RCC 7860 (cell line): ENCODE data around the gene FDXR.
A peak's percentile ranks its signal among the peaks of the same experiment; 100 is the strongest.

Experiments
- DNase-seq: peaks from one replicate; pipeline ENCODE4 v3.0.0-alpha.2; 2015; ENCODE audit warnings: low spot score
- FAIRE-seq: peaks from 2 replicates; lab custom pipeline; 2012; peaks lifted over from hg19 to GRCh38; lab: Jason Lieb, UNC

FDXR gene

DNA sequence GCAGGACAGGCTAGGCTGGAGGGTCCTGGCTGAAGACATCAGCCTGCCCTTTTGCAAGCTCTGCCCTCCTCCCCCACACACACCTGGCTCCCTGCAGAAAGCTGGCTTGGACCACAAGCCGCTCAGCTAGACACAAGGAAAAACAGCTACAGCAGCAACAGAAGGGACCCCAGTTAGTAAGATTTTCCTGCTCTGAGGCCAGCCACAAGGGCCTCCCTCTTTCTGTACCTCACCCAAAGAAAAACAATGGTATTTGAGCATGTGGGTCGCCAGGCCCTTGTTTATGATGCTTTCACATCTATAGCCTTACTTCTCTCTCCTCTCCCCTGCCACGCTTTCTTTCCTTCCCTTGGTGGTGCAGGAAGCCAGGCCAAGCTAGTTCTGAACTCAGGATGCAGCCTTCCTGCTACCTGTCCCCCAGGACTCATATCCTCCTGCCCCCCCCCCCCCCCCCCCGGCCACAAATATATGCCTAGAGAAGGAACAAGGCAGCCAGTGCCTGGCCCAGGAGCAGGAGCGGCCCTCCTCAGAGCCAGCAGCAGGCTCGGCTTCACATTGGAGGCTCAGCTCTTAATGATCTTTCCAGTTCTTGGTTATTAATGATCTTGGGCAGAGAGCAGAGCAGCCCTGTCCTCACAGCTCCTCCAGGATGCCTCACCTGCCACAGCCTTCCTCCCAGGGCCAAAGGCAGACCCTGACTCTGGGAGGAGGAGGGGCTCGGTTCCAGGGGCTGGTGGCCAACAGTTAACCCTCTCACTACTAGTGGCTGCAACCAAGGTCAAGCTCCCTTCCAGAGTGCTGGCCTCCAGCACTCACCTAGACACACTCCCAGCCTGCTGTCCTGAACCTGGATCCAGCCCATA lies 32.6 kb downstream of the FDXR start:
- FAIRE-seq: no peak
- no peak for DNase-seq

DNA sequence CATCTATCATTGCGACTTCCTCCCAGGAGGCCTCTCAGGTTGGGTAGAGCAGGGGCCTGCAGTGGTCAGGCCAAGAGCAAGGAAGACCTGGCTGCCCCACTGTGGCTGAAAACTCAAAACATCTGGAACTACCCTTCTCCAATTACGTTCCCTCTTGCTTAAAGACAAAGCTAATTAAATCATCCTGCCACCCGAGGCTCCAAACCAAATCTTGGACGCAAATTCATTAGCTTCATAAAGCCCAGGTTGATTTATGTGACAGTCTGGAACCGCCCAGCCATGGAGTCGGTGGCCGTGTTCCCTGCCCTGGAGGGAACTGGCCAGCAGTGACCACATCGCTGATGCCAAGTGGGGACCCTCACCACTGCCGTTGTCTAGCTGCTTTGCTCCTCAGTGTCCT lies 34.5 kb downstream of the FDXR start:
- DNase-seq (no peak), FAIRE-seq (no peak)

DNA sequence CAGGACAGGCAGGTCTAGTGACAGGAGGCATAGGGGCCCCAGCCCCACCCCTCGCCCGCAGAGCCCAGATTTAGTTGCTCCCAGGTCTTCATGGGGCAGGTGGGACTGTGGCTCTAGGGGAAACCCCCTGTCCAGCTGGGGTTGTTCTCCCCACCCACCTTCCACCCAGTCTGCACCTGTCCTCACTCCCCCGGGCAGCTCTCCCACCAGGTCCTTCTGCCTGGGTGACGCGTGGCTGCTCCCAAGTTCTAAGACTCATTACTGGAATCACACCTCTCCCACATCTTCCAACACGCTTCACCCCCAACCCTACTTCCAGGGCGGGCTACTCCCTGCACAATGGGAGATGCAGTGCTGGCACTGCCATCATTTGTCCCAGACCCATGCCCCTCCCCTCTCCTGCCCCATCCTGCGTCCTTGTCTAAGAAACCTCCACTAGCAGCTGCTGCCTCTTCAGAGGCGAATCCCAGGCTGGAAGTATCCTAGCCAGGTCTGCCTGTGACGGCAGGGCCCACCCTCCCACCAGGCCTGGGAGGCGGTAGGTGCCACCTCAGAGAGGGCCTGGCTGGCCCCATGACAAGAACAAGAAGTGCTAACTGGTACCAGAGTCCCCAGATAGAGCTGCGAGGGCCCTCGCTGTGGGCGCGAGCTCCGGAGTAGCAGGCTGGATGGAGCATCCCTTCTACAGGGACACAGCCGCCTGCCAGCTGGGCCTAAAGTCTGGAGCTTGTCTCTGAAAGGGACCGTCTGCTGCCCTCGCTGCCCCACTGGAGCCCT lies 35.9 kb downstream of the FDXR start:
- FAIRE-seq (no peak), DNase-seq (no peak)

DNA sequence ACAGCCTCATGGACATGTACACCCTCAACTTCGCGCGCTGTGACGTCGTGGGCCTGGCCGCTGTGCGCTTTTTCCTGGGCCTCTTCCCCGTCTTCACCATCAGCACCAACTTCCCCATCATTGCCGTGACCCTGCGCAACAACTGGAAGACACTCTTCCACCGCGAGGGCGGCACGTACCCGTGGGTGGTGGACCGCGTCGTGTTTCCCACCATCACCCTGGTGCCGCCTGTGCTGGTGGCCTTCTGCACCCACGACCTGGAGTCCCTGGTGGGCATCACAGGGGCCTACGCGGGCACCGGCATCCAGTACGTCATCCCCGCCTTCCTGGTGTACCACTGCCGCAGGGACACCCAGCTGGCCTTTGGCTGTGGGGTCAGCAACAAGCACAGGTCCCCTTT lies 36.6 kb downstream of the FDXR start:
- FAIRE-seq (no peak), DNase-seq (no peak)

DNA sequence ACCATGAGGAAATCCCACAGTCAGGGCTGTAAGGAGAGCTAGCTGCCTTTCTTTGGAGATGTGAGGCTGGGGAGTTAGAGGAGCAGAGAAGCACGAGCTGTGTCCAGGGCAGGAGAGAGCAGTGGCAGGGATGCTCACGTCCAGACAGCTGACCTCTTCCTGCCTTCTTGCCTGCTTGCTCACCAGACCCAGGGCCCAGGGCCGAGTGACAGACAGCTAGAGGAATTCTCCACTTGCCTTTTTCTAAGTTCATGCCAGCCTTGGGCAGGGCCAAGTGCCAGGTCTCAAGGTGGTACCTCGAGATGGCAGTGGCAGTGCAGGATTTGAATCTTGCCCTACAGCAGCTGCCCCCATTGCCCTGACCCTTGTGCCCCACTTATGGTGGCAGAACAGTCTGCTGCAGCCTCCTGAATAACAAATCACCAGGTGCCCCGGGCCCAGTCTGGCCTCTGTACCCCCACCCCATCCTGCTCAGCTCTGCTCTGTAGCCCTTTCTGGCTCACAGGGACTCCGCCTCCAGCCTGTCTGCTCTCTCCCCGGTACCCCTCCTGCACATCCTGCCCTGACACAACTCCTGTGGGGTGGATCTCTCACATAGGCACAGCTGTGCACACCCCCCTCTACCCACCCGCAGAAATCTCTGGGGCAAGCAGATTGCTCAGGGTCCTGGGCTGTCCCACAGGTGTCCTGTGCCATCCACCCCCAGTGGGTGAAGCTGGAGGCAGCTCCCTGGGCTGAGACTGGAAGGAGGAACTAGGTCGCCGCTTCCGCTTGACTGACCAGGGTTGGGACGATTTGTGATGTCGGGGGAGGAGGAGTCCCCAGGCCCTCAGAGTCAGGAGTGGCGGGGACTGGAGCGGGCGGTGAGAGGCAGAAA lies 39.1 kb downstream of the FDXR start:
- DNase-seq (peak; percentile 61), FAIRE-seq (no peak)

DNA sequence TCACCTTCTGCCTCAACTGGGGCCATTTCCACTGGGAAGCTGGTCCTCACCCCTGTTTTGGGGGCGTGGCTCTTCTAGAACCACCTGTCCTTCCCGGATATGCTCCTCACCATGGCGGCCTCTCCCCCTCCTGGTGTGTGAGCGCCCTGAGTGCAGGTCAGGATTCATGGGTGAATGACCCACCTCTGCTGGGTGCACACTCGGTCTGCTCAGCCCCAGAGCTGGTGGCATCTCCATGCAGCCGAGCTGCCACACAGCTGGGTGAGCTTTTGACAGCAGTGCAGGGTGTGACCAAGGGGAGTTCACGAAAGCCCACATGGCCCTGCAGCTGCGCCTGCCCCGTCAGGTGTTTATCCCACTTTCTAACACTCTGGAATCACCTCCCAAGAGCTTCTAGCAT lies 40.4 kb downstream of the FDXR start:
- DNase-seq: no peak
- FAIRE-seq: no peak

DNA sequence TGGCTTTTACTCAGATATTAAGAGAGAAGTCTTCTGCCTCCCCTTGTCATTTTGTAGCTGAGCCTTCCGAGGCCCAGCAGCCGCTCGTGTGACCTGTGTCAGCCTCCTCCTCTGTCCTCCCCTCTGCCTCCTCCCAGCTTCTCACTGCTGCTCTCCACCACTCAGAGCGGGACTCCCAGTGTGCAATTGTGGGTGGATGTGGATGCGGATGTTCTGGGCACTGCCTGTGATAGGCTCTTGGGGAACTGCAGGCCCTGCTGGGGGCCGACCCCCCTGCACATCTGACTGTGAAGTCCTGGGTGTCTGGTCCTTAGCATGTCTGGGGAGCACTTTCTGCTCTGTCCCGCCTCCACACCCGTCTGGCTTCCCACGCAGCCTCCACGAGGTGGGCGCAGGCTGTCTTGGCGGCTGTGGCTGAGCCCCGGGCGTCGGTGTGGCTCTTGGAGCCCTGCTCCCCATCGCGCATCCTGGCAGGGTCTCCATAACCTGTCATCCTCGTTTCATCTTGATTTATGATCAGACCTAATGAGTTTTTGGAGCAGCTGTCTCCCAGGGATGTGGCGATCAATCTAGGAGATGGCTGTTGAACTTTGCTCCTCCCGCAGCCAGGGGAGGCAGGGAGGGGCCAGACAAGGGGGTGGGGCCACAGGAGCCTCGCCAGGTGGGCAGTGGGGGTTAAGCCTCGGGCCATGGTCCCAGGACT lies 41.2 kb downstream of the FDXR start:
- FAIRE-seq (no peak), DNase-seq (no peak)

DNA sequence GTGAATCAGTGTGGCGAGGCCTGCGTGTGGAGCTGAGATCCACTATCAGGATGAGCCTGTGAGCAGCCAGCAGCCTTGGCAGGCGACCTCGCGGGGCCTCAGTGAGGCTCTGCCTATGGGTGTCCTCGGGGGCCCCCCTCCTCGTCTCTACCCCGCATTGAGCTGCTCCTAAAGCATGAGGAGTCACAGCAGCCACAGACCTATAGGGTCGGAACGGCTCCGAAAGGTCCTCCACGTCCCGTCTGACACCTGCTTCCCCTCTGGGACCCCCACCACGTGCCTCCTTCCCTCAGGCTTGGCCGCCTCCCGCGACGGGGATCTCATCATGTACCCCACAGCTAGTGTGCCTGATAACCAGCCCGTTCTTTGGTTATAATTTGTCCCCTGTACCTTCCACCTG lies 41.9 kb downstream of the FDXR start:
- FAIRE-seq: no peak
- DNase-seq: no peak

DNA sequence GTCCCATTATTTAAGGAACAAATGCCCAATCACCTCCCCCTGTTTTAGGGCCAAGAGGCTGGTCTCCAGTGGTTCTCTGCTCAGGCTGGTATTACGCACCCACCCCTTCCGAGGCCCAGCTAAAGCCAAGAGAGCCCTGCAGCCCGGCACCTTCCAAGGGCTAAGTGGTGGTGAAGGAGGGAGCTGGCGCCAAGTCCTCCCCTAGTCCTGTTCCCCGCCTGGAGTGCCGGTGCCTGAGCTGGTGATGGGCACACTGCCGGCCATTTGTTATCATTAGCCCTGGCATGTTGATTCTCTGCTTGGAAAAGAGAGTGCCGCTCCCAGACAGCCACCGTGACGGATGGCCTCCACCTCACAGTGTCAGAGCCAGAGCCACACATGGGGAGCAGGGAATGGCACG lies 45.0 kb downstream of the FDXR start:
- no peak for FAIRE-seq
- no peak for DNase-seq

DNA sequence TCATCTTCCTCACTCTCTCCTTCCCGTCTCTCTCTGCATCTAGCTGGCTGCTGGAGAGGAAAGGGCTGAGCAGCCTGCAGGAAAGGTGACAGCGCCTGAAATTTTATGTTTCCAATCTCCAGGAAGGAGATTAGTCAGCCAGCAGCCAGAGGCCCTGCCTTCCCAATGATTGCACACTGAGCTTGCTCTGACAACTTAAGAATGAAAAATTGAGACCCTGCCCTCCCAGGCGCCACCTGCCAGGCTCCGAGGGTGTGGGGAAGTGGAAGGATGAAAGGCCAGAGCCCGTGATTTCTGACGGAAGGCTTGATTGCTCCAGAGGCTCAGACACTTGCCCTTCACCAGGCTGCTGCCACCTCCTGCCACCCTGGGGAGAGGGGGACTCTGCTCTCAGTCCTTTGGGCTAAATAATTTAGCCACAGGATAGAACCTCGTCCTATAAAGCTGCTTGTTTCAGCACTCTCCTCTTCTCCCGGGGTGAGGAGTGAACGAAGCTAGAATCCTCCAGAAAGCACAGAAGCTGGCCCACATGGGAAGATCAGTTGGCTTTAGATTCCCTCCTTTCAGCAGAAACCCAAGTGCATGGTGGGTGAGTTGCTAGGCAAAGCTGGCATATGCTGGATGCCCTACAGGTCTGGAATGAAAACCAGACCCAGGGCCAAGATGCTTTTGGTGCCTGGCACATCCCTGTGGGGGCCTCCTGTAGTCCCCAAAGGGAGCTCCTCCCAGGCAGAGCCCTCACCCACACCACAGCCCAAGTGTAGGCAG lies 46.7 kb downstream of the FDXR start:
- FAIRE-seq (no peak), DNase-seq (no peak)

DNA sequence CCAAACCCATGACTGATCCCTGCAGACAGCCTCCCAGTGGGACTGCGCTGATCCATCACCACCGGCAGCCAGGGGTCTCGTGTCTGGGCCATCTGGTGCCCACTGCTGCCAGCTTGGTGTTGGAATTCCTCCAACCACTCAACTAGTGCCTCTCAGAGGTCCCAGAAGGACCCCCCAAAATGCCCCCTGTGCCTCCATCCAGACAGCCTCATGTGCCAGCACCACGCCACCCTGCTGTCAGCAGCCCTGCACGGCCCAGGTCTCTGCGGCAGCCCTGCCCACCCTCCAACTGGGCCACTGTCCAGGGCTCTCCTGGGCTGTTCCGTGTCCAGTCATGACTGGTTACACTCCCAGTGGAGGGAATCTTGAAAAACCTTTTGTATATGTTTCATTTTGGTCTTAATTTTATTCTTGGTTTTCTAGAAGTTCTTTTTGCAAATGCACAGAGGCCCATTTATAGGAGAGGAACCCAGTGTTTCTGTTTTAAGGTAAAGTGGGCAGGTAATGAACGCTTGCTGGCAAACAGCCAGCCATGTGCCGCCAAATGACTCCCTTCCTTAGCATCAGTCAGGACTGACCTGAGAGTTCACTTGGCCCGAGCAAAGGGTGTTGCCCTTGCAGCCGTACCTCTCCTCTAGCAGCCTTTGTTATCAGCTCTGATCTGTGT lies 47.7 kb downstream of the FDXR start:
- FAIRE-seq: no peak
- DNase-seq: no peak

DNA sequence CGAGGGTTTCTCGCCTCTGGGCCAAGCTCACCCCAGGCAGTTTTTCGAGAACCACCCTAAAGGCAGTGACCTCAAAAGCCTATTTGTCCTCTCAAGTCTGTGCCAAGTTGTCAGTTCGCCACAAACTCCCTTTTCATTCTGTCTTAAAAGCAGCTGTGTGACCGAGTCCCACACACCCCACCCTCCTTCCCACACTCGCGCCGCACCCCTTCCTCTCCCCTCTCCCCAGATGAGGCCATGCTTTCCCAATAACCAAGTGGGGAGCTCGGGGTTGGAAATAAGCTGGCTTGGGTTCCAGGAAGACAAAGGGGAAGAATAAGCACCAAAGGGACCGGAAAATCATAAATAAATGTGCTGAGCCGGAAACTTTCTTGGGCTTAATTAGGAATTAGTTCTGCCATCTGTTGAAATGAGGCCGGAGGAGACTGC lies 49.8 kb downstream of the FDXR start:
- DNase-seq (no peak), FAIRE-seq (no peak)

DNA sequence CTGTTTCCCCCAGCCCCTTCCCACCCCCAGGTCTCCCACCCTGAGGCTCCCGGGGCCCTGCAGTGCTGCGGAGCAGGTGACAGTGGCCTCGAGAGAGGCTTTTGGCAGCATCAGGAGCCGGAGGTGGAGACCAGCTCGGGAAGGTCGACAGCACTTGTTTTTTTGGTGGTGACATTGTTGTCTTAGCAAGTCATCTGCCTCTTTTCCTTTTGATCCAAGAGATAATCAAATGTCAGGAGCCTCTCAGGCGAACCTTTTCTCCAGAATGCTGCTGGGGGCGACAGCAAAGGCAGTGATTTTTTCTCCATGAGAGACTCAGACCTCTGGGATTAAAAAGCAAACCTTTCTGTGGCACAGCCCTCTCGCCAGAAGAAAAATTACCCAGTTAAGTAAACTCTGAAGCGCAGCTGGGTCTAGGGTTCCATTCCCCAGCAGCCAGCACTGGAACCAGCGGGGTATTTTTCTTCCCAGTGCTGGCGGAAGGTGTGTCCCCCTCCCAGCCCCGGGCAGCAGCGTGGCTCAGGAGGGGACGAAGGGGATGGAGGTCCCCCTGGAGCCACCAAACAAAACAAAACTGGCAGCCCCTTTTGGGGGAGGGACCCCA lies 50.4 kb downstream of the FDXR start:
- no peak for DNase-seq
- FAIRE-seq: no peak

DNA sequence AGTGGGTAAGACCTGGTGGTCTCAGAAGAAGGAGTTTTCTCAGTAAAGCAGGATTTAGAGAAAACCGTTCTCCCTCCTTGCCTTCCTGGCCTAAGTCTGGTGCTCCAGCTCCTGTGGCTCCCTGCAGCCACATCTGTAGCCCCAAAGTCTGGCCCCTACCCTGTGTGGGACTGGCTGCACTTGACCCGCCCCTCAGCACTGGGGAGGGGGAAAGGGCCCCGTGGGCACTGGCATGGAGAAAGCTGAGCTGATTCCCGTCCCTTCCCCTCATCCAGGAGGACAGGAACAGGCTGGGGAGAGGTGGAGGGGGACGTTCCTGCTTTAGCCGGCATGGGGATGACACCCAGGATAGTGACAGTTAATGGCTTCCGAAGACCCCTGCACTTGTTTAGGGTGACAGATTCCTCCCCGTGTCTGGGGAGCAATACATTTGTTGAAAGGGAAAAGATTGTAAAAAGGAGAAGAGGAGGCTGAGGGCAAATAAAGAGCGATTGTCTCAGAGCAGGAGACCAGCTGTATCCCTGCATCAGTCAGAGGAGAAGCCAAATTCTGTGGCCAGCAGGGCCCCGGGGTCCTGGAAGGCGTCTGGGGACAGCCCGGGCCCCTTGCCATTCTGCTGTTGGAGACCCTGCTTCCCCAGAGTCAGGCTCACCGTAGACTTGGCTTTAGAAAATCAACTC lies 51.0 kb downstream of the FDXR start:
- FAIRE-seq (no peak), DNase-seq (no peak)

DNA sequence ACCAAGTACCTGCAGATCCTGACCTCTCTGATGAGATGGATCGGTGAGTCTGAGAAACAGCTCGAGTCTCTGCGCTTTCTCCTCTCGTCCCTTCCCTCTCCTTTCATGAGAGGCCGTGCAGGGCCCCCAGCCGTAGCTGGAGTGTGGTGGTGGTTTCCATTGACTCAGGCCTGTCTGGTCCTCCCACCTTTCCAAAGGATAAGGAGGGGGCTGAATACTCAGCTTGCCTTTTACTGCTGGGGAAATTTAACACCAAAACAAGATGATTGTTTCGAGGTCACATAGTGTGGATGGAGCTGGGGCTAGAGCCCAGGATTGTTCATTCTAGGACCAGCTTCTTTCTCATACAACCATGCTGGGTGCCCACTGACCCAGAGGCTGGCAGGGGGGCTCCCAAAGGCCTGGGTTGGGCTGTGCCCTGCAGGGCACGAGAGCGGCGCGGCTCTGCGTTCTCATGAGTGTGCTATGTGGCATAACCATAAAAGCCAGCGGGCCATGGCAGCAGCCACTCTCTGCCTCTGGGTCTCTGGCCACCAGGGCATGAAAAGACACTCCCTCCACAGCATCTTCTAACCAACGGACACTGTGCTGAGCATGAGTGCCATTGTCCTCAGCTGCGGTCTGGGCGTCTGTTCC lies 52.9 kb downstream of the FDXR start:
- DNase-seq: no peak
- no peak for FAIRE-seq

DNA sequence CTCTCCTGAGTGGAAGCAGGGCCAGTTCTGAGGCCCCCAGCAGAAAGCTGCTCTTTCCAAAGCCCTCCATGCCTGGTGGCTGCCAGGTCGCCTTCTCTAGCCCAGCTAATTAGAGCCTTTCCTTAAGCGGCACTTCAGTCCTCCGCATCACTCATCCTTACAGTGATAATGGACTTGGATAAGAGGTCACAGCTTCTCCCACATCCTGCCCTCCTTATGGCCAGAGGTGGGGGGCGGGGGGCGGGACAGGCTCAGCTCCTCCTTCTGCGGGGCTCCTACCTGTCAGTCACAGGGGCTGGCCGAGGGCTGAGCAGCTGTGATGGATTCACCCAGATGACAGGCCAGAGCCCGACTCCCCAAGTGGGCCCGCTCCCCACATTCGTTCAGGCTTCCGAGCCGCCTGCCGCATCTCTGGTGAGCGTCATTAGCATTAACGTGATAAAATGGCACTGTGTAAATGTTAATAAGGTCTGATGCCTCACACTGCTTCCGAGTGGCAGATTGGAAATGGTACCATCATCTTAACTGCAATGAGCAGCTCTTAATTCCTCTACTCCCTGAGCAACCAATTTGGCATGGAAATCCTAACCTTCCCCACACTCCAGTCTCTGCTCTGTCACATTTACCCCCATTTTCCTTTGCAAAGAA lies 54.4 kb downstream of the FDXR start:
- DNase-seq (no peak), FAIRE-seq (no peak)

DNA sequence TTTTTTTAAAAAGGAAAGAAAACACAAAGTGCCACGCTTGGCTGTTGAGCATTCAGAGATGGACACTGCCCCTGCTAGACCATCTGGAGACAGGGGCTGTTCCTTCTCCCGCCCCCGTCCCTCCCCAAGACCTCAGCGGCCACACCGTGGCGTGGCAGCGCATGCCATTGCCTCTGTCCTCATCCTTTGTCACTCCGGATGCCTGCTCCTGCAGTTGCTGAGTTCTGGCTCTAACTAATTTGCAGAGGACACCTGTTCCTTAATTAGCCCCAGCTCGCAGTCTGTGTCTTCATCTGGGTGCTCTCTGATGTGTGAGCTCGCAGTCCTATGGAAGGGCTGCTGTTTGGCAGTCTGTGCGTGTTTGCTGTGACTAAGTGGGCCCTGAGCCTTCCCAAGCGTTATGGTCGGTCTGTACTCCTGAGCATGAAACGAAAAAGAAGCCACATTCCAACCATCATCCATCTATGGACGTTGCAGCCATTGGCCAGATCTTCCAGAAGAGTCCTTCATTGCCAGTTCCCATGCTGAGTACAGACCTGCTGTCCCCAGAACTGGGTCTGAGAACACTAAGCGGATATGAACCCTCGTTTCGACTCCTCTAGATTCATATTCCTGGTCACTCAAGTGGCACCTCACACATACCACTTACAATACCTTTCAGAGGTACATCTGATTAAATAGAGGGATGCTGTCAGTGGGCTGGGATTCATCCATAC lies 55.7 kb downstream of the FDXR start:
- FAIRE-seq (no peak), DNase-seq (no peak)
